ENCODE results near the gene PIH1D1.

GRCh38 chr19:49428547-49429451, 22.8 kb downstream of the PIH1D1 start:
- TF ChIP-seq CTCF (IDR thresholded peaks at IDR 0.05; ENCODE audit: low read depth, low read length, poor library complexity, severe bottlenecking) (no peak), EZH2phosphoT487 (IDR thresholded peaks at IDR 0.05; ENCODE audit: borderline replicate concordance, low read length) (no peak)
